ENCODE data around the gene CDK2.
A peak's percentile ranks its signal among the peaks of the same experiment; 100 is the strongest.

The CDK2 gene

DNA sequence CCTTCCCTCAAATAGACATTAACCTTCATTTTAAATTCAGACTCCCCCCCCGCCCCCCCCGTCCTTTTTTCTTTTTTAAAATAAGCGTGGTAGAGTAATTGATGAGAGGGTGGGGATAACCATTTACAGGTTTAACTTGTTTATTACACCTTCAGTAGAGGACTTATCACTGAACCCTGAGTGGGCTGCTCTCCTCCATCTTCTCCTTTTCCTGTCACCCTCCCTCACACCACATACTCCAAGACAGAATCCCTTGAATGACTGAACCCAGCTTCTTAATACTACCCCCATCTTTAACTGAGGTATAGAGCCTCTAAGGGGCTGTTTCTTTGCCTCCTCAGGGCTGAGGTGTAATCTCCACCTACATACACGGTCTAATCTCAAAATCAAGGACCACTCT, 50.6 kb downstream of the CDK2 start:
- DNase-seq = no peak

DNA sequence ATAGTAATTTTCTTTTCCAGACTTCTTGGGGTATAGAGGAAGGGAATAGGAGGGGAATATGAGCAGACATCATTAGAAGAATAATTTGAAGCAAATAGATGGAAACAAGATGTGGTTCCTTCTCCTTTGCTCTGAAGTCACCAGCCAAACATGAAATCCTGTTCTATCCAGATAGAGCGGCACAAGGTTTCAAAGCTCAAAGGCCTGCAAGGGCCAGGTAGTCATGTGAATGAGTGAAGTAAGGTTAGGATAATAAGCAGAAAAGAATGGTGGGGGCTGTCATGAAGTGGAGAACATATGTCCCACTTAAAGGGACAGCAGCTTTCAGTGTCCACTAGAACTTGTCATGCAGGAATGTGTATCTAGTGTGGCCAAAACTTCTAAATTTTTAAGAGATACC, 51.7 kb downstream of the CDK2 start:
- DNase-seq = no peak

DNA sequence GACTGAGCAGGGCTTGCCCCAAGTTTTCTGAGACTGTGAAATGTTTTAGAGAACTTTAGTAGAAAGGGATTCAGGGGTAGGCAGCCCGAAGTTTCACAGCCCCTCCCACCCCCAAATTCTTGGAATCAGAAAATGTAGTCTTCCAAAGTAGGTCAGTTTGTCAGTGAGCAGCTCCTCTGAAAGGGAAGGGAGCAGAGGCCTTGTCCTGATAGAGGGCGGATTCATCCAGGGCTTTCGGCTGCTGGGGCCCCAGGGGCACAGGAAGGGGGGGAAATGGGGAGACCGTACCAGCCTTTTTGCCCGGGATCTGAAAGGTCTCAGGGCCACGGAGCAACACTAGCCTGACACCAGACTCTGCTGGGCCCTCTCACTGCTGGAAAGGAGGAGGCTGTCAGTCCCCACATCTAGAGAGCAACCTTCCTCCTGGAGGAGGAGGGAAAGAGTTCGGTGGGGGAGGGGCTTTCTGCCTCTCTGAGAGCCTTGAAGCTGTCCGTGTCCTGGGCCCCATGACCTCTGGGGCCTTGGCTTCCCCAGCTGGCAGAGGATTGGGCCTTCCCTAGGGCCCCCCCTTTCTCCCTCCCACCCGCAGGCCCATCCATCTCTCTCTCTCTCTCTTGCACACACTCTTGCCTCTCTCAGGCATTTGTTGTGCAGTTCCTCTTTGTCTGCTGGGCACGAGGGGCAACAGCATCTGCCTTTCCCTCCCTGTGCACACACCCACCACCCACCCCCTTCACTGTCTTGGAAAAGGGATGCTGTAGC, 54.0 kb downstream of the CDK2 start, which contains the start of gene IKZF4:
IKZF4 (plus strand) TSS at position 621 of the 762 bp plus-strand sequence. CDS start 451 bp downstream, outside the sequence.
- DNase-seq = peak; percentile 61 to 74

DNA sequence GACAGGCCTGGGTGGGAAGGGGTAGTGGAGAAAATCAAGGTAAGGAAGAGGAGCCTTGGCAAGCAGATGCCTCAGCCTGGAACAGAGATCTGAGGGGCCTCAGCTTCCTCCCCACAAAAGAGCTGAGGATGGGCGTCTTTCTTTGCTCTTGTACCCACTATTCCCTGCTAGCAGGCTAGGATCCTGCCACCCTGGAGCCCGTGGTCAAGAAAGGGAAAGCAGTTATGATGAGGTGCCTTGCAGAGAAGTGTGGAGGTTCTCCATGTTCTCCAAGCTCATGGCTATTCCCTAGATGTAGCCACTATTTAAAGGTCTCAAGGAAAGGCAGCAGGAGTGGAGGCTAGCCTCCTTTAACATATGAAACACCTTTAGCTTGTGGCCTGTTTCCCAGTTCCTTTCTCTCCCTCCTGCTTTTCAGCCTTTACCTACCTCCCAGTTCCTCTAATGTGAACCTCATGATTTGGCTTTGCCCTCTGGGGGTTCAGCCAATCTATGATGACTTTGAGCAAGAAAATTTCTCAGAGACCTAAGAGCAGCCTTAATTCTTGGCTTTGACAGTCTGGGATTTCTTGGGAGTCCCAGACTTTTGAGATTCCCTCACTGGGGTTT, 55.4 kb downstream of the CDK2 start:
- DNase-seq = no peak
